Stomach (tissue), 4 donors: Measurements from ENCODE around the gene PNPLA2.

Experiments
- EP300 ChIP-seq: sonication (generic); formaldehyde crosslinking; IDR thresholded peaks from one replicate; pipeline ENCODE4 v1.6.1; 2017; ENCODE audit warnings: antibody characterized with exemption
- POLR2A ChIP-seq, 4 donors: fragments of 450-650 bp; IDR thresholded peaks; one replicate each; pipeline ENCODE4 v1.6.1; 2016; ENCODE audit warnings: antibody characterized with exemption in 4 of 4, control low read depth in 2 of 4, mild to moderate bottlenecking in 1 of 4, moderate library complexity in 1 of 4
- POLR2AphosphoS5 ChIP-seq, 3 donors: sonication (generic); formaldehyde crosslinking; IDR thresholded peaks; one replicate each; pipeline ENCODE4 v1.6.1; 2016; ENCODE audit warnings: antibody characterized with exemption in 3 of 3
- TF ChIP-seq, protein P1 (sequence below), 7 experiments: fragments of 450-650 bp in 4 of 7; fragments of 200-600 bp in 3 of 7; sonication (generic) in 3 of 7; IDR thresholded peaks; one replicate each; pipeline ENCODE4 v1.5.1; 2016 to 2019; ENCODE audit warnings: antibody characterized with exemption in 7 of 7, control low read depth in 2 of 7, mild to moderate bottlenecking in 1 of 7

- TF ChIP-seq, protein P1, sequence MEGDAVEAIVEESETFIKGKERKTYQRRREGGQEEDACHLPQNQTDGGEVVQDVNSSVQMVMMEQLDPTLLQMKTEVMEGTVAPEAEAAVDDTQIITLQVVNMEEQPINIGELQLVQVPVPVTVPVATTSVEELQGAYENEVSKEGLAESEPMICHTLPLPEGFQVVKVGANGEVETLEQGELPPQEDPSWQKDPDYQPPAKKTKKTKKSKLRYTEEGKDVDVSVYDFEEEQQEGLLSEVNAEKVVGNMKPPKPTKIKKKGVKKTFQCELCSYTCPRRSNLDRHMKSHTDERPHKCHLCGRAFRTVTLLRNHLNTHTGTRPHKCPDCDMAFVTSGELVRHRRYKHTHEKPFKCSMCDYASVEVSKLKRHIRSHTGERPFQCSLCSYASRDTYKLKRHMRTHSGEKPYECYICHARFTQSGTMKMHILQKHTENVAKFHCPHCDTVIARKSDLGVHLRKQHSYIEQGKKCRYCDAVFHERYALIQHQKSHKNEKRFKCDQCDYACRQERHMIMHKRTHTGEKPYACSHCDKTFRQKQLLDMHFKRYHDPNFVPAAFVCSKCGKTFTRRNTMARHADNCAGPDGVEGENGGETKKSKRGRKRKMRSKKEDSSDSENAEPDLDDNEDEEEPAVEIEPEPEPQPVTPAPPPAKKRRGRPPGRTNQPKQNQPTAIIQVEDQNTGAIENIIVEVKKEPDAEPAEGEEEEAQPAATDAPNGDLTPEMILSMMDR (IDR thresholded peaks at IDR 0.05): no peak
- TF ChIP-seq POLR2AphosphoS5 (IDR thresholded peaks at IDR 0.05): no peak
- TF ChIP-seq POLR2A (IDR thresholded peaks at IDR 0.05): no peak
- no peak for TF ChIP-seq EP300
Observed at GRCh38 chr11:823441-824291, 5.0 kb downstream of the PNPLA2 start.
